GM12878 (cell line): Measurements from ENCODE around the gene PGBD5. TPM values are rescaled to one million over a fixed set of nuclear protein-coding genes. Genes with fewer than 3 reads are reported as not detected.
A peak's percentile ranks its signal among the peaks of the same experiment; 100 is the strongest.

ENCODE experiments used
- ATAC-seq: fragments of 200-7000 bp; cut with Tn5 transposase; 3 replicates; pipeline ENCODE4 v1.9.1; 2020; ENCODE audit warnings: mild to moderate bottlenecking, moderate library complexity
- BruUV-seq: library from RNA; stranded (reverse); fragments of 400-500 nt; replicated peaks from 2 replicates; lab custom pipeline; 2021; lab: Mats Ljungman, UMichigan
- CTCF ChIA-PET: fragments of 300-600 bp; sonication (Branson Sonifier 250); formaldehyde crosslinking; extraction: SDS; loops from one replicate; lab custom pipeline; 2021; ENCODE audit warnings: inconsistent platforms; lab: Yijun Ruan, JAX
- POLR2A ChIA-PET: fragments of 350-600 bp; formaldehyde crosslinking; extraction: SDS; loops from one replicate; lab custom pipeline; 2021; ENCODE audit warnings: inconsistent platforms; lab: Charles Lee
- RAD21 ChIA-PET: fragments of 300-600 bp; sonication (Branson Sonifier 250); formaldehyde crosslinking; loops from one replicate; lab custom pipeline; 2023; ENCODE audit warnings: antibody characterized with exemption; ENCODE audit not compliant: unreplicated experiment; lab: Charles Lee
- SMC1A ChIA-PET: fragments of 300-600 bp; sonication (Branson Sonifier 250); formaldehyde crosslinking; loops from one replicate; lab custom pipeline; 2023; ENCODE audit not compliant: unreplicated experiment, uncharacterized antibody; lab: Charles Lee
- DNase-seq: peaks from one replicate; pipeline ENCODE4 v3.0.0-alpha.2; 2011; ENCODE audit warnings: low read depth, low spot score
- FAIRE-seq: peaks from 3 replicates; lab custom pipeline; 2011; peaks lifted over from hg19 to GRCh38; lab: Jason Lieb, UNC
- H2AFZ ChIP-seq: 2 replicates; pipeline ENCODE4 v1.6.0; 2011; ENCODE audit warnings: low read depth, low read length, control low read depth; ENCODE audit not compliant: control insufficient read depth
- H3K27ac ChIP-seq: 2 replicates; pipeline ENCODE4 v1.5.1; 2011; ENCODE audit warnings: control low read depth; ENCODE audit not compliant: control insufficient read depth, insufficient read depth
- H3K27me3 ChIP-seq, 2 experiments: replicated peaks in 1 of 2; 2 replicates each; pipeline versions ENCODE4 v1.6.0 to v1.6.1; 2011; ENCODE audit warnings: low read length in 1 of 2; ENCODE audit not compliant: control insufficient read depth in 2 of 2, insufficient read depth in 2 of 2
- H3K36me3 ChIP-seq, 2 experiments: 2 replicates each; pipeline ENCODE4 v1.5.1; 2011; ENCODE audit warnings: low read length in 1 of 2; ENCODE audit not compliant: control insufficient read depth in 2 of 2, insufficient read depth in 2 of 2
- H3K4me1 ChIP-seq: 2 replicates; pipeline ENCODE4 v1.6.1; 2011; ENCODE audit warnings: mild to moderate bottlenecking, low read length, moderate library complexity, mixed read lengths; ENCODE audit not compliant: control insufficient read depth, insufficient read depth
- H3K4me2 ChIP-seq: 2 replicates; pipeline ENCODE4 v1.6.0; 2011; ENCODE audit warnings: control low read depth; ENCODE audit not compliant: control insufficient read depth, insufficient read depth
- H3K4me3 ChIP-seq: fragments of 200-600 bp; sonication (generic); 2 replicates; pipeline ENCODE4 v1.5.1; 2016
- H3K79me2 ChIP-seq: 2 replicates; pipeline ENCODE4 v1.6.0; 2011; ENCODE audit warnings: low read length; ENCODE audit not compliant: control insufficient read depth, insufficient read depth
- H3K9ac ChIP-seq: 2 replicates; pipeline ENCODE4 v1.8.0; 2011; ENCODE audit warnings: low read length, control low read depth, mixed read lengths; ENCODE audit not compliant: control insufficient read depth, insufficient read depth
- H3K9me3 ChIP-seq: replicated peaks from 3 replicates; pipeline ENCODE4 v1.5.1; 2011; ENCODE audit warnings: mild to moderate bottlenecking, low read length; ENCODE audit not compliant: control insufficient read depth, insufficient read depth
- H4K20me1 ChIP-seq: 2 replicates; pipeline ENCODE4 v1.6.0; 2011; ENCODE audit not compliant: control insufficient read depth, insufficient read depth
- BHLHE40 ChIP-seq, 2 experiments: fragments of 450-650 bp in 1 of 2; IDR thresholded peaks; 2 replicates each; pipeline ENCODE4 v1.6.1; 2011 to 2017; ENCODE audit warnings: low read depth in 2 of 2, borderline replicate concordance in 1 of 2, improper control_type of control experiment in 1 of 2, low read length in 1 of 2, mild to moderate bottlenecking in 1 of 2
- CBFB ChIP-seq: IDR thresholded peaks from 2 replicates; pipeline ENCODE4 v1.6.1; 2016; ENCODE audit warnings: antibody characterized with exemption, low read depth
- CBX5 ChIP-seq: sonication (generic); IDR thresholded peaks from 2 replicates; pipeline ENCODE4 v1.6.1; 2016; ENCODE audit warnings: low read depth, moderate library complexity, mild to moderate bottlenecking, inconsistent platforms
- CEBPB ChIP-seq, 2 experiments: fragments of 150-350 bp in 1 of 2; IDR thresholded peaks; 2 replicates each; pipeline ENCODE4 v1.6.1; 2012 to 2014; ENCODE audit warnings: low read depth in 2 of 2, low read length in 2 of 2, borderline replicate concordance in 1 of 2, inconsistent platforms in 1 of 2
- CREM ChIP-seq: IDR thresholded peaks from 2 replicates; pipeline ENCODE4 v1.6.1; 2014; ENCODE audit warnings: antibody characterized with exemption, low read depth
- DPF2 ChIP-seq: fragments of 450-650 bp; IDR thresholded peaks from 2 replicates; pipeline ENCODE4 v1.6.1; 2017; ENCODE audit warnings: mild to moderate bottlenecking
- EED ChIP-seq: sonication (generic); IDR thresholded peaks from 2 replicates; pipeline ENCODE4 v1.6.1; 2016; ENCODE audit warnings: antibody characterized with exemption, low read depth
- ETV6 ChIP-seq, 2 experiments: fragments of 450-650 bp in 1 of 2; IDR thresholded peaks in 1 of 2; conservative IDR thresholded peaks in 1 of 2; 2 replicates each; pipeline ENCODE4 v1.6.1; 2014; ENCODE audit warnings: antibody characterized with exemption in 1 of 2, borderline replicate concordance in 1 of 2, low read depth in 1 of 2, mild to moderate bottlenecking in 1 of 2, moderate library complexity in 1 of 2
- EZH2 ChIP-seq: IDR thresholded peaks from 2 replicates; pipeline ENCODE4 v1.6.1; 2012; ENCODE audit warnings: low read depth, mild to moderate bottlenecking, control low read depth, inconsistent platforms, low read length, borderline replicate concordance; ENCODE audit not compliant: control insufficient read depth
- GABPA ChIP-seq: IDR thresholded peaks from 2 replicates; pipeline ENCODE4 v1.6.1; 2014; ENCODE audit warnings: antibody characterized with exemption, low read depth, mild to moderate bottlenecking, inconsistent platforms
- HDGF ChIP-seq: fragments of 450-650 bp; IDR thresholded peaks from 2 replicates; pipeline ENCODE4 v1.6.1; 2016; ENCODE audit warnings: antibody characterized with exemption
- JUND ChIP-seq: IDR thresholded peaks from 2 replicates; pipeline ENCODE4 v1.6.1; 2012; ENCODE audit warnings: low read depth, mild to moderate bottlenecking, low read length, improper control_type of control experiment, moderate library complexity
- KLF5 ChIP-seq: fragments of 450-650 bp; IDR thresholded peaks from 2 replicates; pipeline ENCODE4 v1.6.1; 2014; ENCODE audit warnings: mild to moderate bottlenecking; ENCODE audit not compliant: partially characterized antibody
- MEF2A ChIP-seq: IDR thresholded peaks from 2 replicates; pipeline ENCODE4 v1.6.1; 2011; ENCODE audit warnings: low read depth, mild to moderate bottlenecking, low read length, moderate library complexity; ENCODE audit not compliant: insufficient read depth
- NFIC ChIP-seq: IDR thresholded peaks from 2 replicates; pipeline ENCODE4 v1.6.1; 2012; ENCODE audit warnings: low read depth, mild to moderate bottlenecking, inconsistent platforms, low read length, moderate library complexity
- NFYA ChIP-seq: IDR thresholded peaks from 2 replicates; pipeline ENCODE4 v1.6.1; 2011; ENCODE audit warnings: low read depth, mild to moderate bottlenecking, low read length, improper control_type of control experiment, borderline replicate concordance
- NFYB ChIP-seq: IDR thresholded peaks from 2 replicates; pipeline ENCODE4 v1.6.1; 2011; ENCODE audit warnings: low read depth, mild to moderate bottlenecking, low read length, improper control_type of control experiment, moderate library complexity; ENCODE audit not compliant: insufficient read depth
- NRF1 ChIP-seq: conservative IDR thresholded peaks from 2 replicates; pipeline ENCODE4 v1.6.1; 2011; ENCODE audit warnings: mild to moderate bottlenecking, low read depth, low read length, improper control_type of control experiment
- POLR2A ChIP-seq: IDR thresholded peaks from 2 replicates; pipeline ENCODE4 v1.6.1; 2011; ENCODE audit warnings: low read depth, mild to moderate bottlenecking, low read length
- SMARCA5 ChIP-seq: fragments of 450-650 bp; IDR thresholded peaks from 2 replicates; pipeline ENCODE4 v1.6.1; 2017; ENCODE audit warnings: mild to moderate bottlenecking
- ZZZ3 ChIP-seq: IDR thresholded peaks from 2 replicates; pipeline ENCODE4 v1.6.1; 2011; ENCODE audit warnings: low read depth; ENCODE audit not compliant: control insufficient read depth, insufficient read length
- WGBS: methylation state at CpG from one replicate; pipeline ENCODE4 v1.1.6; 2016; ENCODE audit warnings: low lambda C conversion rate; ENCODE audit not compliant: insufficient replicate concordance, insufficient coverage; ENCODE audit errors: missing lambda C conversion rate; 5-methylcytosine and 5-hydroxymethylcytosine counted together
- in situ Hi-C: fragments of 300-500 bp; cut with MboI; formaldehyde crosslinking; loops from 9 replicates; pipeline ENCODE4 v1.14.3; 2018; ENCODE audit warnings: mixed read lengths
- intact Hi-C: fragments of 100-400 bp; cut with micrococcal nuclease; formaldehyde crosslinking; loops from one replicate; pipeline ENCODE4 v1.14.2; 2022; ENCODE audit not compliant: unreplicated experiment
- polyA plus RNA-seq, 11 experiments: library from polyadenylated mRNA; depleted of rRNA in 4 of 11; unstranded in 6 of 11; stranded (reverse) in 5 of 11; fragments of >200 nt; fragmentation: Nextera tagmentation in 4 of 11; fragmentation: Illumina TruSeq in 1 of 11; extraction: Ambion mirVana in 4 of 11; extraction: Trizol in 1 of 11; gene quantifications; 1 replicate in 1 of 11; 2 replicates in 10 of 11; pipeline versions ENCODE4 v1.2.1 to v1.2.3, GENCODE V29; 2011 to 2016; ENCODE audit warnings: inconsistent platforms in 2 of 11, missing spikeins in 2 of 11, low read depth in 1 of 11
- total RNA-seq, 4 experiments: library from RNA; depleted of rRNA in 3 of 4; stranded (reverse); fragments of >200 nt in 3 of 4; fragmentation: Illumina TruSeq in 1 of 4; extraction: Trizol in 1 of 4; gene quantifications; 2 replicates each; pipeline versions ENCODE4 v1.2.1 to v1.2.3, GENCODE V29; 2013 to 2021
- TF ChIP-seq, protein P1 (sequence below): IDR thresholded peaks from 2 replicates; pipeline ENCODE4 v1.6.1; 2012; ENCODE audit warnings: low read depth, low read length, improper control_type of control experiment
- TF ChIP-seq, protein P2 (sequence below): IDR thresholded peaks from 2 replicates; pipeline ENCODE4 v1.6.1; 2011; ENCODE audit warnings: mild to moderate bottlenecking, low read depth, low read length, moderate library complexity; ENCODE audit not compliant: insufficient replicate concordance

PGBD5 gene
- total and polyA plus RNA-seq, 10 of the 15 experiments (the other 5 are each of a cell fraction or from before 2014, with no cell fraction given), result 0.03 TPM; not detected in 9

DNA sequence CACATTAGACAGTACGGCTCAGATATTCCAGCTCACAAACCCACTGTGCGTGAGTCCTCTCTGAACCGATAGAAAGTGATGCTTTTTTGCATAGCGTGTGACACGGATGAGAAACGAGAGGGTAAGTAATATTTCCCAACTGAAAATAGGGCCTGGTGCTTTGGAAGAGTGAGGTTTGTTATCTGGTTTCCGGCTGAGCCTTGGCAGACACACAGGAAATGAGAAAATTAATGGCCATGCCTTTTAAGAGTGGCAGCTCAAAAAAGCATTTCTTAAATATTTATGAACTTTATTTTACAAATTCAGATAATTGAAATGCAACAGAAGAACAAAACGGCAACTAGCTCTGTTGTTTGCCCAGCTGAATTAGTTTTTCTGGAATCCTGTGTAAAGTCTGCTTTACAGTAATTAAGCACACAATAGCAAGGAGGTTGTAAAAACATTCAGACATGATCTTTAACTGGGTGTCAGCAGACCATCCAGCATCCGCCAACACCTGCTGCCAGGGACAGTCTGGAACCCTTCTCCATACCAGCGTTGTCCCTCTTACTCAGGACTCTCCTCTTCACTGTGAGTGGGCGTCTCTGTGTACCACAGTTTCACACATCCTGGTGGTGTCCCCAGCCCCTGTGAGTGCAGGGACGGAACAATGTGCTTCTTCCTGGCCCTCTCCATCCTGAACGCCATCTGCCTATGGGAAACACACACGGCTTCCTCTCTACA lies 155.4 kb downstream of the PGBD5 start (continued):
- TF ChIP-seq NFIC (peak; percentile 54; the same call in 1 of the 2 replicates), ETV6 (conservative IDR thresholded peaks at IDR 0.05 in 1 of 2, IDR thresholded peaks at IDR 0.05 in 1 of 2; ENCODE audit: borderline replicate concordance in 1 of 2, low read depth in 1 of 2) (peak in 1 of 2 experiments; percentile 42; a peak in 2 of 4 replicates), NRF1 (no peak), DPF2 (no peak), CREM (0 out of 2 replicates have a peak, but pooled peaks have one; percentile 31), POLR2A (no peak), MEF2A (0 out of 2 replicates have a peak, but pooled peaks have one; percentile 17), GABPA (0 out of 2 replicates have a peak, but pooled peaks have one; percentile 48), KLF5 (no peak)
- TF ChIP-seq, all 136 proteins: peak for 8

DNA sequence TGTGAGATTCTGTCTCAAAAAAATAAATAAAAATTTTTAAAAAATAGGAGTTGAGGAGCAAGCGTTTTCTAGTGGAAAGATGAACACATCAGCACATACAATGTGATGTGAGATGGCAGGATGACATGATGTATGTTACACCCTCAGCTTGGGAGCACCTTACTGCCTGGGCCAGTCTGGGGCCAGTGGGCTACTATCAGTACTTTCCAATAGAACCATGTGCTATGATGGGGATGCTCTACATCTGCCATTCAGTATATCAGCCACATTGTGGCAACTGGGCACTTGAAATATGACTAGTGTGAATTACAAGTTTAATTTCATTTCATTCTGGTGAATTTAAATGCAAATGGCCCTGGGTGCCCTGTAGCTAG lies 156.0 kb downstream of the PGBD5 start:
- Histone ChIP-seq H3K4me2 (peak overlapping the region; percentile 87), H3K4me1 (peaks cover 13% of the 10 kb centered on the region), H3K27ac (peak overlapping the region; percentile 40), H3K79me2 (no peaks in the 10 kb centered on the region), H3K27me3 (no peaks in the 10 kb centered on the region), H3K9me3 (no peaks in the 10 kb centered on the region), H4K20me1 (no peaks in the 10 kb centered on the region), H3K9ac (no peak overlapping the region), H3K36me3 (peaks cover 0 to 7% of the 10 kb centered on the region in 2 experiments; a peak in 2 of 4 replicates), H3K4me3 (no peak overlapping the region), H2AFZ (0 out of 2 replicates have a peak overlapping the region, but pooled peaks have one; percentile 8)
- peak; percentile 21 for ATAC-seq
- no peak for DNase-seq
- ChIA-PET CTCF (interaction anchor here (0.6 to 0.7 kb wide), 2 partner anchors 159 to 166 kb away, joined by 3 to 4 read pairs; no protein-coding TSS in a partner anchor), POLR2A (no interaction called here), SMC1A (interaction anchor here (0.6 to 1.0 kb wide), 2 partner anchors 37 to 136 kb away, joined by 3 to 4 read pairs; no protein-coding TSS in a partner anchor), RAD21 (interaction anchor here (1.4 kb wide), 1 partner anchor 160 kb away, joined by 5 read pairs; no protein-coding TSS in a partner anchor)
- peak; percentile 38 for FAIRE-seq
- BruUV-seq, result no TSS peak
- in situ Hi-C loops (no loop called here), intact Hi-C loops (no loop called here)
- WGBS, result 100% methylated on average over 1 of the region's 1 CpG
- TF ChIP-seq SMARCA5 (no peak), EZH2 (no peak), CBX5 (no peak), BHLHE40 (IDR thresholded peaks at IDR 0.05; ENCODE audit: borderline replicate concordance in 1 of 2, low read depth in 2 of 2, low read length in 1 of 2) (no peak), JUND (no peak), HDGF (no peak), NFYA (no peak), CEBPB (IDR thresholded peaks at IDR 0.05; ENCODE audit: borderline replicate concordance in 1 of 2, low read depth in 2 of 2, low read length in 2 of 2) (no peak), EED (no peak), ZZZ3 (no peak), CBFB (no peak), NFYB (no peak)
- TF ChIP-seq, protein P1, sequence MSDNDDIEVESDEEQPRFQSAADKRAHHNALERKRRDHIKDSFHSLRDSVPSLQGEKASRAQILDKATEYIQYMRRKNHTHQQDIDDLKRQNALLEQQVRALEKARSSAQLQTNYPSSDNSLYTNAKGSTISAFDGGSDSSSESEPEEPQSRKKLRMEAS, result no peak
- TF ChIP-seq, protein P2, sequence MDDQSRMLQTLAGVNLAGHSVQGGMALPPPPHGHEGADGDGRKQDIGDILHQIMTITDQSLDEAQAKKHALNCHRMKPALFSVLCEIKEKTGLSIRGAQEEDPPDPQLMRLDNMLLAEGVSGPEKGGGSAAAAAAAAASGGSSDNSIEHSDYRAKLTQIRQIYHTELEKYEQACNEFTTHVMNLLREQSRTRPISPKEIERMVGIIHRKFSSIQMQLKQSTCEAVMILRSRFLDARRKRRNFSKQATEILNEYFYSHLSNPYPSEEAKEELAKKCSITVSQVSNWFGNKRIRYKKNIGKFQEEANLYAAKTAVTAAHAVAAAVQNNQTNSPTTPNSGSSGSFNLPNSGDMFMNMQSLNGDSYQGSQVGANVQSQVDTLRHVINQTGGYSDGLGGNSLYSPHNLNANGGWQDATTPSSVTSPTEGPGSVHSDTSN, result no peak
